Endothelial cell of umbilical vein (primary cell): Measurements from ENCODE around the gene IL16. TPM values are rescaled to one million over a fixed set of nuclear protein-coding genes. Genes with fewer than 3 reads are reported as not detected.

ENCODE experiments used
- BruUV-seq: library from RNA; stranded (reverse); fragments of 400-500 nt; replicated peaks from 2 replicates; lab custom pipeline; 2021; lab: Mats Ljungman, UMichigan
- CTCF ChIA-PET: fragments of 300-600, 350-600 bp; sonication (Branson Sonifier 250); formaldehyde crosslinking; loops from one replicate; lab custom pipeline; 2021; ENCODE audit warnings: antibody characterized with exemption, inconsistent platforms; lab: Charles Lee
- POLR2A ChIA-PET: fragments of 300-600, 350-600 bp; sonication (Branson Sonifier 250); formaldehyde crosslinking; loops from one replicate; lab custom pipeline; 2021; ENCODE audit warnings: antibody characterized with exemption, inconsistent platforms; lab: Charles Lee
- DNase-seq: peaks from one replicate; pipeline ENCODE4 v3.0.0-alpha.2; 2011; ENCODE audit warnings: low read depth, low spot score
- FAIRE-seq: peaks from 2 replicates; lab custom pipeline; 2011; peaks lifted over from hg19 to GRCh38; lab: Jason Lieb, UNC
- H2AFZ ChIP-seq: 2 replicates; pipeline ENCODE4 v1.6.0; 2012; ENCODE audit warnings: low read depth, low read length, control low read depth, inconsistent platforms
- H3K27ac ChIP-seq: 2 replicates; pipeline ENCODE4 v1.5.1; 2011; ENCODE audit warnings: low read depth, mild to moderate bottlenecking, control low read depth, low read length, moderate library complexity; ENCODE audit not compliant: insufficient read depth
- H3K27me3 ChIP-seq, 2 experiments: 2 replicates each; pipeline versions ENCODE4 v1.6.0 to v1.6.1; 2011; ENCODE audit warnings: low read length in 2 of 2, mixed read lengths in 1 of 2; ENCODE audit not compliant: control insufficient read depth in 2 of 2, insufficient read depth in 2 of 2
- H3K36me3 ChIP-seq, 2 experiments: 2 replicates in 1 of 2; 3 replicates in 1 of 2; pipeline ENCODE4 v1.5.1; 2011; ENCODE audit warnings: low read length in 2 of 2, mild to moderate bottlenecking in 1 of 2, moderate library complexity in 1 of 2; ENCODE audit not compliant: control insufficient read depth in 2 of 2, insufficient read depth in 2 of 2; ENCODE audit errors: extremely low read depth in 1 of 2
- H3K4me1 ChIP-seq: 3 replicates; pipeline ENCODE4 v1.5.1; 2011; ENCODE audit warnings: mild to moderate bottlenecking, low read length; ENCODE audit not compliant: control insufficient read depth, insufficient read depth; ENCODE audit errors: extremely low read depth
- H3K4me2 ChIP-seq: 2 replicates; pipeline ENCODE4 v1.6.1; 2011; ENCODE audit warnings: low read length, control low read depth, mixed read lengths; ENCODE audit not compliant: insufficient read depth
- H3K4me3 ChIP-seq, 3 experiments: fragments of 200-600 bp in 1 of 3; sonication (generic), shearing (Covaris generic) in 1 of 3; replicated peaks in 1 of 3; 2 replicates each; pipeline ENCODE4 v1.5.1; 2011 to 2016; ENCODE audit warnings: control low read depth in 3 of 3, low read length in 3 of 3, mild to moderate bottlenecking in 2 of 3, inconsistent platforms in 1 of 3, low read depth in 1 of 3, moderate library complexity in 1 of 3; ENCODE audit not compliant: insufficient read depth in 1 of 3
- H3K79me2 ChIP-seq: 2 replicates; pipeline ENCODE4 v1.6.0; 2012; ENCODE audit warnings: low read length, inconsistent platforms; ENCODE audit not compliant: control insufficient read depth, insufficient read depth
- H3K9ac ChIP-seq: replicated peaks from 2 replicates; pipeline ENCODE3; 2011; ENCODE audit warnings: low read length, control low read depth; ENCODE audit not compliant: insufficient read depth; ENCODE audit errors: extremely low read depth
- H3K9me1 ChIP-seq: replicated peaks from 3 replicates; pipeline ENCODE4 v1.6.0; 2011; ENCODE audit warnings: mild to moderate bottlenecking, low read length; ENCODE audit not compliant: control insufficient read depth, insufficient read depth; ENCODE audit errors: extremely low read depth
- H3K9me3 ChIP-seq: replicated peaks from 2 replicates; pipeline ENCODE4 v1.5.1; 2012; ENCODE audit warnings: low read length, inconsistent platforms; ENCODE audit not compliant: control insufficient read depth, insufficient read depth
- H4K20me1 ChIP-seq: replicated peaks from 2 replicates; pipeline ENCODE3; 2011; ENCODE audit warnings: mild to moderate bottlenecking, low read length; ENCODE audit not compliant: control insufficient read depth, insufficient read depth; ENCODE audit errors: extremely low read depth
- CTCF ChIP-seq, 2 donors: IDR thresholded peaks; 1 replicate in 1 of 2; 2 replicates in 1 of 2; pipeline ENCODE4 v1.5.1; 2011; ENCODE audit warnings: low read length in 2 of 2, mild to moderate bottlenecking in 2 of 2, moderate library complexity in 2 of 2, control low read depth in 1 of 2, inconsistent platforms in 1 of 2, low read depth in 1 of 2; ENCODE audit not compliant: insufficient read depth in 1 of 2; ENCODE audit errors: extremely low read depth in 1 of 2
- EZH2 ChIP-seq: IDR thresholded peaks from 2 replicates; pipeline ENCODE4 v1.6.1; 2012; ENCODE audit warnings: borderline replicate concordance, low read depth, mild to moderate bottlenecking, moderate library complexity, low read length, inconsistent platforms; ENCODE audit not compliant: severe bottlenecking
- FOS ChIP-seq: IDR thresholded peaks from 2 replicates; pipeline ENCODE4 v1.6.1; 2011; ENCODE audit warnings: mild to moderate bottlenecking, low read length, moderate library complexity, borderline replicate concordance; ENCODE audit not compliant: insufficient read depth
- GATA2 ChIP-seq: IDR thresholded peaks from 2 replicates; pipeline ENCODE4 v1.7.0; 2011; ENCODE audit warnings: low read depth, mild to moderate bottlenecking, moderate library complexity, mixed read lengths, low read length; ENCODE audit not compliant: insufficient read length, insufficient read depth
- JUN ChIP-seq: IDR thresholded peaks from 2 replicates; pipeline ENCODE4 v1.6.1; 2011; ENCODE audit warnings: borderline replicate concordance, low read depth; ENCODE audit not compliant: insufficient read length, insufficient read depth
- MAX ChIP-seq: IDR thresholded peaks from 2 replicates; pipeline ENCODE4 v1.6.1; 2011; ENCODE audit not compliant: insufficient read depth, insufficient read length
- MYC ChIP-seq: IDR thresholded peaks from one replicate; pipeline ENCODE4 v1.6.1; 2011; ENCODE audit warnings: mild to moderate bottlenecking, low read depth, low read length
- POLR2A ChIP-seq: IDR thresholded peaks from 2 replicates; pipeline ENCODE4 v1.6.1; 2012; ENCODE audit warnings: low read depth, mild to moderate bottlenecking, control low read depth, low read length
- POLR2AphosphoS5 ChIP-seq: IDR thresholded peaks from 2 replicates; pipeline ENCODE4 v1.6.1; 2012; ENCODE audit warnings: low read depth, mild to moderate bottlenecking, control low read depth, low read length, moderate library complexity; ENCODE audit not compliant: insufficient read depth
- dilution Hi-C: fragments of 300-500 bp; cut with MboI; formaldehyde crosslinking; loops from one replicate; pipeline ENCODE4 v1.15.0; 2019; ENCODE audit warnings: low sequenced_read_pairs; ENCODE audit not compliant: extremely low pct_ligation_motif_present
- intact Hi-C: fragments of 100-400 bp; cut with micrococcal nuclease; formaldehyde crosslinking; loops from one replicate; pipeline ENCODE4 v1.10.0; 2022
- polyA plus RNA-seq, 4 experiments: library from polyadenylated mRNA; depleted of rRNA in 3 of 4; stranded (reverse) in 3 of 4; unstranded in 1 of 4; fragments of >200 nt; gene quantifications; 2 replicates each; pipeline versions ENCODE4 v1.2.1 to v1.2.3, GENCODE V29; 2011 to 2012; ENCODE audit warnings: missing spikeins in 1 of 4
- total RNA-seq: library from RNA; stranded (reverse); gene quantifications from 2 replicates; pipeline ENCODE4 v1.2.3, GENCODE V29; 2021

IL16 gene
- total and polyA plus RNA-seq, 2 donors (not counting 3 experiments of a cell fraction or from before 2014, with no cell fraction given): 0.29 to 2.1 TPM

GRCh38 chr15:81174792-81175327 lies 21.8 kb upstream of the IL16 start:
- POLR2A ChIA-PET: no interaction called here
- no peak for TF ChIP-seq JUN
- TF ChIP-seq EZH2: no peak
- no peak for FAIRE-seq
- Histone ChIP-seq H2AFZ (no peak overlapping the region), H3K4me3 (no peak overlapping the region), H4K20me1 (no peaks in the 10 kb centered on the region), H3K4me2 (no peak overlapping the region), H3K79me2 (no peaks in the 10 kb centered on the region), H3K27ac (no peak overlapping the region), H3K4me1 (no peaks in the 10 kb centered on the region), H3K36me3 (no peaks in the 10 kb centered on the region), H3K27me3 (peaks cover 0 to 5% of the 10 kb centered on the region in 2 experiments), H3K9me1 (no peaks in the 10 kb centered on the region), H3K9me3 (no peaks in the 10 kb centered on the region), H3K9ac (no peak overlapping the region)
- intact Hi-C loops: no loop called here
- CTCF ChIA-PET: interaction anchor here (2.1 to 2.6 kb wide), 2 partner anchors 20 to 91 kb away, joined by 11 to 12 read pairs; no protein-coding TSS in a partner anchor
- dilution Hi-C loops: no loop called here
- BruUV-seq: no TSS peak
- DNase-seq: no peak

GRCh38 chr15:81175496-81175895 lies 21.2 kb upstream of the IL16 start:
- Histone ChIP-seq H3K27me3 (peaks cover 0 to 5% of the 10 kb centered on the region in 2 experiments), H4K20me1 (no peaks in the 10 kb centered on the region), H3K4me3 (no peak overlapping the region), H3K9me1 (no peaks in the 10 kb centered on the region), H3K4me2 (no peak overlapping the region), H3K79me2 (no peaks in the 10 kb centered on the region), H3K4me1 (no peaks in the 10 kb centered on the region), H3K9me3 (no peaks in the 10 kb centered on the region), H3K9ac (no peak overlapping the region), H2AFZ (no peak overlapping the region), H3K27ac (no peak overlapping the region), H3K36me3 (no peaks in the 10 kb centered on the region)
- ChIA-PET POLR2A (no interaction called here), CTCF (no interaction called here)
- no TSS peak for BruUV-seq
- FAIRE-seq: no peak
- intact Hi-C loops (no loop called here), dilution Hi-C loops (no loop called here)
- TF ChIP-seq MYC (no peak), EZH2 (no peak), GATA2 (no peak), POLR2A (no peak), POLR2AphosphoS5 (no peak), MAX (no peak), CTCF (IDR thresholded peaks at IDR 0.05; ENCODE audit: extremely low read depth in 1 of 2, insufficient read depth in 1 of 2, low read depth in 1 of 2, low read length in 2 of 2) (no peak), JUN (no peak), FOS (no peak)
- DNase-seq: no peak
